NCI-H345 (cell line): Measurements from ENCODE around the gene RETREG3.

Experiments used
- DNase-seq: peaks from one replicate; lab custom pipeline; 2025; lab: John Stamatoyannopoulos, UW

RETREG3 gene

DNA sequence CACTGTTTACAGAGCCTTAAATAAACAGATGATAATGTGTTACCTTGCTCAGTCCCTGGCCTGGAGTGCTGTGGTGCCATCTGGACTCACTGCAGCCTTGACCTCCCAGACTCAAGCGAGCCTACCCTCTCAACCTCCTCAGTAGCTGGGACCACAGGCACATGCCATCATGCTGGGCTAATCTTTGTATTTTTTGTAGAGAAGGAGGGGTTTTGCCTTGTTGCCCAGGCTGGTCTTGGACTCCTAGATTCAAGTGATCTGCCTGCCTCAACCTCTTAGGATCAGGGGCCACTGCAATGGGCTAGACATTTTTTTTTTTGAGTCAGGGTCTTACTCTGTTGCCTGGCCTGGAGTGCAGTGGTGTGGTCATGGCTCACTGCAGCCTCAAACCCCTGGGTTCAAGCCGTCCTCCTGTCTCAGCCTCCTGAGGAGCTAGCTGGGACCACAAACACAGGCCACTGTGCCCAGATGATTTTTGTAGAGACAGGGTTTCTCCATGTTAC is 78.2 kb downstream of the RETREG3 start:
- DNase-seq = peak; percentile 30
